ENCODE results near the gene NLE1.
A peak's percentile ranks its signal among the peaks of the same experiment; 100 is the strongest.

GRCh38 chr17:35119370-35120165 lies 22.5 kb downstream of the NLE1 start, which contains the start of gene RAD51D:
- TF ChIP-seq RXRA (IDR thresholded peaks at IDR 0.05; ENCODE audit: insufficient read depth, low read depth, low read length) (no peak), NANOG (IDR thresholded peaks at IDR 0.05; ENCODE audit: insufficient read depth, low read depth, low read length, poor library complexity, severe bottlenecking) (no peak), GABPA (IDR thresholded peaks at IDR 0.05; ENCODE audit: borderline replicate concordance, insufficient read depth, low read length) (peak; percentile 43; the same call in 1 of the 2 replicates), POLR2A (IDR thresholded peaks at IDR 0.05; ENCODE audit: control extremely low read depth in 1 of 2, low read depth in 2 of 2, low read length in 2 of 2) (0 out of 3 replicates have a peak, but pooled peaks of 1 of the 2 experiments have one; percentile 53), POLR2AphosphoS5 (IDR thresholded peaks at IDR 0.05; ENCODE audit: low read depth, low read length) (no peak; the same call in 1 of the 2 replicates), RFX5 (IDR thresholded peaks at IDR 0.05; ENCODE audit: borderline replicate concordance, low read depth, low read length) (no peak), CEBPB (IDR thresholded peaks at IDR 0.05; ENCODE audit: low read depth, low read length) (no peak), GTF2F1 (IDR thresholded peaks at IDR 0.05; ENCODE audit: borderline replicate concordance, low read depth, low read length) (no peak), JUND (IDR thresholded peaks at IDR 0.05; ENCODE audit: low read length) (peak; percentile 49; the same call in 1 of the 2 replicates), TBP (IDR thresholded peaks at IDR 0.05; ENCODE audit: low read depth, low read length) (peak; percentile 48; the same call in 1 of the 2 replicates)
- TF ChIP-seq, protein P1, sequence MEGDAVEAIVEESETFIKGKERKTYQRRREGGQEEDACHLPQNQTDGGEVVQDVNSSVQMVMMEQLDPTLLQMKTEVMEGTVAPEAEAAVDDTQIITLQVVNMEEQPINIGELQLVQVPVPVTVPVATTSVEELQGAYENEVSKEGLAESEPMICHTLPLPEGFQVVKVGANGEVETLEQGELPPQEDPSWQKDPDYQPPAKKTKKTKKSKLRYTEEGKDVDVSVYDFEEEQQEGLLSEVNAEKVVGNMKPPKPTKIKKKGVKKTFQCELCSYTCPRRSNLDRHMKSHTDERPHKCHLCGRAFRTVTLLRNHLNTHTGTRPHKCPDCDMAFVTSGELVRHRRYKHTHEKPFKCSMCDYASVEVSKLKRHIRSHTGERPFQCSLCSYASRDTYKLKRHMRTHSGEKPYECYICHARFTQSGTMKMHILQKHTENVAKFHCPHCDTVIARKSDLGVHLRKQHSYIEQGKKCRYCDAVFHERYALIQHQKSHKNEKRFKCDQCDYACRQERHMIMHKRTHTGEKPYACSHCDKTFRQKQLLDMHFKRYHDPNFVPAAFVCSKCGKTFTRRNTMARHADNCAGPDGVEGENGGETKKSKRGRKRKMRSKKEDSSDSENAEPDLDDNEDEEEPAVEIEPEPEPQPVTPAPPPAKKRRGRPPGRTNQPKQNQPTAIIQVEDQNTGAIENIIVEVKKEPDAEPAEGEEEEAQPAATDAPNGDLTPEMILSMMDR (IDR thresholded peaks at IDR 0.05; ENCODE audit: control extremely low read depth in 1 of 3, insufficient read depth in 1 of 3, low read depth in 1 of 3, low read length in 3 of 3): peak; percentile 87 to 97 (median 95)
- TF ChIP-seq, protein P2, sequence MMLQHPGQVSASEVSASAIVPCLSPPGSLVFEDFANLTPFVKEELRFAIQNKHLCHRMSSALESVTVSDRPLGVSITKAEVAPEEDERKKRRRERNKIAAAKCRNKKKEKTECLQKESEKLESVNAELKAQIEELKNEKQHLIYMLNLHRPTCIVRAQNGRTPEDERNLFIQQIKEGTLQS (IDR thresholded peaks at IDR 0.05; ENCODE audit: insufficient read depth, low read depth, low read length): peak; percentile 33; the same call in 1 of the 2 replicates
- TF ChIP-seq, protein P3, sequence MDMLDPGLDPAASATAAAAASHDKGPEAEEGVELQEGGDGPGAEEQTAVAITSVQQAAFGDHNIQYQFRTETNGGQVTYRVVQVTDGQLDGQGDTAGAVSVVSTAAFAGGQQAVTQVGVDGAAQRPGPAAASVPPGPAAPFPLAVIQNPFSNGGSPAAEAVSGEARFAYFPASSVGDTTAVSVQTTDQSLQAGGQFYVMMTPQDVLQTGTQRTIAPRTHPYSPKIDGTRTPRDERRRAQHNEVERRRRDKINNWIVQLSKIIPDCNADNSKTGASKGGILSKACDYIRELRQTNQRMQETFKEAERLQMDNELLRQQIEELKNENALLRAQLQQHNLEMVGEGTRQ (IDR thresholded peaks at IDR 0.05; ENCODE audit: low read length): peak; percentile 87
- TF ChIP-seq, protein P4, sequence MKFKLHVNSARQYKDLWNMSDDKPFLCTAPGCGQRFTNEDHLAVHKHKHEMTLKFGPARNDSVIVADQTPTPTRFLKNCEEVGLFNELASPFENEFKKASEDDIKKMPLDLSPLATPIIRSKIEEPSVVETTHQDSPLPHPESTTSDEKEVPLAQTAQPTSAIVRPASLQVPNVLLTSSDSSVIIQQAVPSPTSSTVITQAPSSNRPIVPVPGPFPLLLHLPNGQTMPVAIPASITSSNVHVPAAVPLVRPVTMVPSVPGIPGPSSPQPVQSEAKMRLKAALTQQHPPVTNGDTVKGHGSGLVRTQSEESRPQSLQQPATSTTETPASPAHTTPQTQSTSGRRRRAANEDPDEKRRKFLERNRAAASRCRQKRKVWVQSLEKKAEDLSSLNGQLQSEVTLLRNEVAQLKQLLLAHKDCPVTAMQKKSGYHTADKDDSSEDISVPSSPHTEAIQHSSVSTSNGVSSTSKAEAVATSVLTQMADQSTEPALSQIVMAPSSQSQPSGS (IDR thresholded peaks at IDR 0.05; ENCODE audit: low read length): no peak
